OCI-LY1 (cell line): ENCODE measurements around the gene MRS2.

Source experiments
- EZH2 ChIP-seq: fragments of 200-600 bp; sonication (generic), shearing (Covaris generic); IDR thresholded peaks from 2 replicates; pipeline ENCODE4 v1.8.0; 2017; ENCODE audit warnings: borderline replicate concordance, mixed run types, mild to moderate bottlenecking, antibody characterized with exemption, low read length, moderate library complexity, mixed read lengths
- TF ChIP-seq, protein P1 (sequence below): fragments of 200-600 bp; sonication (generic), shearing (Covaris generic); IDR thresholded peaks from 2 replicates; pipeline ENCODE4 v1.5.1; 2017; ENCODE audit warnings: mild to moderate bottlenecking, antibody characterized with exemption, low read length, moderate library complexity, mixed read lengths

DNA sequence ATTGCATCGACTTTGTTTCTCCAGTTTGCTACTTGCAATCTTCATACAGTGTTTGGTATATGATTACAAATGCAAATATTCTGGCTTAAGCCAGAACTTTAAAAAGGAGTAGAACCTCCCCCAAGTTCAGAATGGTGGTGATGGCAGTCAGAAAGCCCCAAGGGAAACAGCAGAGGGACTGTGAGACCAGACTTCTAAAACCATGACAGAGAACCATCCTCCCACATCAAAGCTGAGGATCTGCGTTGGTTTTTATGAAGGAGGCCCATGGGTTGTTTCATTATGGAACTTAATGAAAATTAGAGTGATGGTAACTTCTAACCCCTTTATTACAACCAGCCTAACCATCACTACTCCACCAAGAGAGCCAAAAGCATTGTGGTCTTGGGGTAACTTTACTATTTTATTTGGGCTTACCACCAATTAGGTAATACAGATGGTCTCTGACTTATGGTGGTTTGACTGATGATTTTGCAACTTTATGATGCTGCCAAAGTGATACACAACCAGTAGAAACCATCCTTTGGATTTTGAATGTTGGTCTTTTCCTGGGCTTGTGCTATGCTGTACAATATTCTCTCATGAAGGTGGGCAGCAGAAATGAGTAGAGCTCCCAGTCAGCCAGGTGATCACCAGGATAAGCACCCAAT is 10.9 kb upstream of the MRS2 start:
- TF ChIP-seq, protein P1, sequence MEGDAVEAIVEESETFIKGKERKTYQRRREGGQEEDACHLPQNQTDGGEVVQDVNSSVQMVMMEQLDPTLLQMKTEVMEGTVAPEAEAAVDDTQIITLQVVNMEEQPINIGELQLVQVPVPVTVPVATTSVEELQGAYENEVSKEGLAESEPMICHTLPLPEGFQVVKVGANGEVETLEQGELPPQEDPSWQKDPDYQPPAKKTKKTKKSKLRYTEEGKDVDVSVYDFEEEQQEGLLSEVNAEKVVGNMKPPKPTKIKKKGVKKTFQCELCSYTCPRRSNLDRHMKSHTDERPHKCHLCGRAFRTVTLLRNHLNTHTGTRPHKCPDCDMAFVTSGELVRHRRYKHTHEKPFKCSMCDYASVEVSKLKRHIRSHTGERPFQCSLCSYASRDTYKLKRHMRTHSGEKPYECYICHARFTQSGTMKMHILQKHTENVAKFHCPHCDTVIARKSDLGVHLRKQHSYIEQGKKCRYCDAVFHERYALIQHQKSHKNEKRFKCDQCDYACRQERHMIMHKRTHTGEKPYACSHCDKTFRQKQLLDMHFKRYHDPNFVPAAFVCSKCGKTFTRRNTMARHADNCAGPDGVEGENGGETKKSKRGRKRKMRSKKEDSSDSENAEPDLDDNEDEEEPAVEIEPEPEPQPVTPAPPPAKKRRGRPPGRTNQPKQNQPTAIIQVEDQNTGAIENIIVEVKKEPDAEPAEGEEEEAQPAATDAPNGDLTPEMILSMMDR: no peak
- TF ChIP-seq EZH2: no peak
